A549 (cell line): ENCODE measurements around the gene BPGM.
"Not testable (repeated sequence)": the region's sequence is repeated elsewhere in the genome, so short reads cannot be mapped to it uniquely, and the experiment has no call there.

Experiments
- CHD2 ChIP-seq: fragments of 150-350 bp; IDR thresholded peaks from 2 replicates; pipeline ENCODE4 v1.6.1; 2014; ENCODE audit warnings: low read length; ENCODE audit not compliant: partially characterized antibody
- CTCF ChIP-seq: fragments of >200 bp; sonication (Bioruptor Twin); formaldehyde crosslinking; IDR thresholded peaks from 3 replicates; pipeline ENCODE4 v1.5.1; 2016
- HDAC2 ChIP-seq: fragments of 200-600 bp; sonication (generic); IDR thresholded peaks from 2 replicates; pipeline ENCODE4 v1.6.1; 2016
- JUN ChIP-seq, 2 experiments: fragments of >200 bp; sonication (Bioruptor Twin); formaldehyde crosslinking; IDR thresholded peaks; 2 replicates in 1 of 2; 3 replicates in 1 of 2; pipeline ENCODE4 v1.6.1; 2016 to 2017
- NFE2L2 ChIP-seq: fragments of 150-350 bp; conservative IDR thresholded peaks from 2 replicates; pipeline ENCODE4 v1.6.1; 2014; ENCODE audit warnings: low read length
- POLR2AphosphoS2 ChIP-seq: conservative IDR thresholded peaks from 2 replicates; pipeline ENCODE4 v1.6.1; 2012; ENCODE audit warnings: low read length, improper control_type of control experiment, inconsistent platforms
- RAD21 ChIP-seq, 2 experiments: fragments of >200 bp in 1 of 2; sonication (Bioruptor Twin) in 1 of 2; formaldehyde crosslinking in 1 of 2; IDR thresholded peaks in 1 of 2; conservative IDR thresholded peaks in 1 of 2; 2 replicates in 1 of 2; 3 replicates in 1 of 2; pipeline ENCODE4 v1.6.1; 2012 to 2018; ENCODE audit warnings: inconsistent platforms in 1 of 2
- REST ChIP-seq: fragments of 200-600 bp; sonication (generic); IDR thresholded peaks from 2 replicates; pipeline ENCODE4 v1.6.1; 2016; ENCODE audit warnings: antibody characterized with exemption, mild to moderate bottlenecking, moderate library complexity
- TP53 ChIP-seq: fragments of 250-450 bp; sonication (Bioruptor Pico); IDR thresholded peaks from 2 replicates; pipeline ENCODE4 v1.5.0; 2021; ENCODE audit warnings: mild to moderate bottlenecking, moderate library complexity

GRCh38 chr7:134665045-134665444 lies 18.4 kb downstream of the BPGM start:
- not testable (repeated sequence) for TF ChIP-seq POLR2AphosphoS2; TP53; RAD21 (conservative IDR thresholded peaks at IDR 0.05 in 1 of 2, IDR thresholded peaks at IDR 0.05 in 1 of 2); NFE2L2; CTCF; CHD2; JUN (IDR thresholded peaks at IDR 0.05); REST; HDAC2
